Retina (tissue), 1 donor: ENCODE measurements around the gene KLHL17.
"Not testable (repeated sequence)": the region's sequence is repeated elsewhere in the genome, so short reads cannot be mapped to it uniquely, and the experiment has no call there.

Experiments used
- DNase-seq: peaks from one replicate; pipeline ENCODE4 v3.0.0-alpha.2; 2016

Gene KLHL17

GRCh38 chr1:937521-937920 is 22.9 kb upstream of the KLHL17 start:
- DNase-seq, result peak; percentile 60

GRCh38 chr1:938088-938683 is 22.2 kb upstream of the KLHL17 start:
- peak; percentile 52 for DNase-seq

- peak; percentile 53 for DNase-seq
These were observed 21.5 kb upstream of the KLHL17 start for GRCh38 chr1:938711-939489.

- peak; percentile 75 for DNase-seq
These were observed 20.8 kb upstream of the KLHL17 start for GRCh38 chr1:939511-940106.

- DNase-seq, result peak; percentile 86
These were observed 20.0 kb upstream of the KLHL17 start for GRCh38 chr1:940107-941014.

GRCh38 chr1:941015-941587 is 19.3 kb upstream of the KLHL17 start:
- peak; percentile 80 for DNase-seq

GRCh38 chr1:941588-942383 is 18.6 kb upstream of the KLHL17 start:
- DNase-seq, result peak; percentile 95

GRCh38 chr1:942411-942821 is 18.0 kb upstream of the KLHL17 start:
- DNase-seq, result no peak

- peak; percentile 58 for DNase-seq
These were observed 17.4 kb upstream of the KLHL17 start for GRCh38 chr1:942864-943533.

- DNase-seq, result peak; percentile 41
These were observed 16.6 kb upstream of the KLHL17 start for GRCh38 chr1:943545-944340.

GRCh38 chr1:944341-945325 is 15.8 kb upstream of the KLHL17 start:
- peak; percentile 81 for DNase-seq

- no peak for DNase-seq
These were observed 14.5 kb upstream of the KLHL17 start for GRCh38 chr1:945688-946556.

- DNase-seq, result not testable (repeated sequence)
These were observed 13.6 kb upstream of the KLHL17 start for GRCh38 chr1:946811-947210.

- no peak for DNase-seq
These were observed 12.4 kb upstream of the KLHL17 start for GRCh38 chr1:947958-948357.

GRCh38 chr1:950268-950667 is 10.1 kb upstream of the KLHL17 start:
- no peak for DNase-seq

GRCh38 chr1:950881-951280 is 9.5 kb upstream of the KLHL17 start:
- DNase-seq, result no peak

GRCh38 chr1:951364-951763 is 9.0 kb upstream of the KLHL17 start:
- DNase-seq, result no peak

- DNase-seq, result no peak
These were observed 8.2 kb upstream of the KLHL17 start for GRCh38 chr1:952201-952600.
